Ectodermal cell (in vitro differentiated cells): ENCODE data around the gene PHTF2.
"Not testable (repeated sequence)": the region's sequence is repeated elsewhere in the genome, so short reads cannot be mapped to it uniquely, and the experiment has no call there.

Source experiments
- H3K27ac ChIP-seq: 2 replicates; pipeline ENCODE4 v1.7.0; 2013; ENCODE audit warnings: mild to moderate bottlenecking, low read depth, low read length; ENCODE audit not compliant: insufficient read depth, poor library complexity, severe bottlenecking
- H3K27me3 ChIP-seq: 2 replicates; pipeline ENCODE4 v1.7.0; 2013; ENCODE audit warnings: mild to moderate bottlenecking, low read length; ENCODE audit not compliant: insufficient read depth, control insufficient read depth, poor library complexity, severe bottlenecking
- H3K36me3 ChIP-seq: one replicate; pipeline ENCODE4 v1.7.0; 2013; ENCODE audit warnings: low read length; ENCODE audit not compliant: control insufficient read depth, insufficient read depth
- H3K4me1 ChIP-seq: one replicate; pipeline ENCODE4 v1.7.0; 2013; ENCODE audit warnings: low read length; ENCODE audit not compliant: control insufficient read depth, insufficient read depth
- H3K4me3 ChIP-seq: 2 replicates; pipeline ENCODE4 v1.7.0; 2013; ENCODE audit warnings: low read depth, low read length, control low read depth; ENCODE audit not compliant: insufficient read depth
- H3K9me3 ChIP-seq: 2 replicates; pipeline ENCODE4 v1.7.0; 2013; ENCODE audit warnings: mild to moderate bottlenecking, low read length, moderate library complexity; ENCODE audit not compliant: control insufficient read depth
- WGBS, 2 experiments: methylation state at CpG; one replicate each; pipeline ENCODE4 v1.1.7; 2013; ENCODE audit warnings: missing lambda C conversion rate in 2 of 2; 5-methylcytosine and 5-hydroxymethylcytosine counted together

Gene PHTF2

DNA sequence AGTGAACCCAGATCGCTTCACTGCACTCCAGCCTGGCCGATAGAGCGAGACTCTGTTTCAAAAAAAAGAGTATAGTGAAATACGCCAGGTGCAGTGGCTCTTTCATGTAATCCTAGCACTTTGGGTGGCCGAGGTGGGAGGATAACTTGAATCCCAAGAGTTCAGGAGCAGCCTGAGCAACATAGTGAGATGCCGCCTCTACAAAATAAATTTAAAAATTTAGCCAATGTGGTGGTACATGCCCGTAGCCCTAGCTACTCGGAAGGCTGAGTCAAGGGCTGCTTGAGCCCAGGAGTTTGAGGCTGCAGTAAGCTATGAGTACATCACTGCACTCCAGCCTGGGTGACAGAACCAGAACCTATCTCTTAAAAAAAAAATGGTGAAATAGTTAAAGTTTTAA, 28.3 kb upstream of the PHTF2 start:
- 82 to 86% methylated on average over 8 of the region's 8 CpGs for WGBS, 2 experiments

DNA sequence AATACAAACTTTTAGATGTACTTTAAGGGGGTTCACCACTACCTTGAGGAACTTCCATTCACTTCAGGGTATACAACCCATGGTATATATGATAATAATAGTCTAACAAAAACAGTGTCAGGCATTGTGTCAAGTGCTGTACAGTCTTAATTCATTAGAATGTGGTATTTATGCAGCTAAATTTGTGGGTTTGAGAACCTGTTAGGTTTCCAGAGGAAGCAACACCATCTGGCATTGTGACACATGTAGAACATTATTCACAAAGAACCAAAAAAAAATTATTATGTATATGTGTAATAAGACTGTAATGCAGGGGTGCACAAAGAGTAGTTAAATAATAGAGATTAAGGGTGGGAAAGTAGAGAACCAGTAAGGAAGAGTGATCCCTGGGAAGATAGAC, 26.7 kb upstream of the PHTF2 start:
- H3K4me1 ChIP-seq: no peaks in the 10 kb centered on the region
- no peaks in the 10 kb centered on the region for H3K27me3 ChIP-seq
- no peak overlapping the region for H3K4me3 ChIP-seq
- peaks cover 20% of the 10 kb centered on the region for H3K36me3 ChIP-seq
- no peak overlapping the region for H3K27ac ChIP-seq
- no peaks in the 10 kb centered on the region for H3K9me3 ChIP-seq

More for the DNA sequence above, 28.3 kb upstream of the PHTF2 start:
- no peaks in the 10 kb centered on the region for H3K9me3 ChIP-seq
- no peaks in the 10 kb centered on the region for H3K27me3 ChIP-seq
- H3K27ac ChIP-seq: no peak overlapping the region
- no peaks in the 10 kb centered on the region for H3K4me1 ChIP-seq
- peaks cover 13% of the 10 kb centered on the region for H3K36me3 ChIP-seq
- H3K4me3 ChIP-seq: no peak overlapping the region

DNA sequence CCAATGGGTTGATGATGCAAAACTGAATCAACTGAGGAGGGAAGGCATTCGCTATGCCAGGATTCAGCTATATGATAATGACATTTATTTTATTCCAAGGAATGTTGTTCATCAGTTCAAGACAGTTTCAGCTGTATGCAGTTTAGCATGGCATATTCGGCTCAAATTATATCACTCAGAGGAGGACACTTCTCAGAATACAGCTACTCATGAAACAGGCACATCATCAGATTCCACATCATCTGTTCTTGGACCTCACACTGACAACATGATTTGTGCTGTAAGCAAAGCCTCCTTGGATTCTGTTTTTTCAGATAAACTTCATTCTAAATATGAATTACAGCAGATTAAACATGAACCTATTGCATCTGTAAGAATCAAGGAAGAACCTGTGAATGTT, 20.0 kb upstream of the PHTF2 start:
- Histone ChIP-seq H3K27me3 (no peaks in the 10 kb centered on the region), H3K4me1 (no peaks in the 10 kb centered on the region), H3K36me3 (peaks cover 24% of the 10 kb centered on the region), H3K4me3 (no peak overlapping the region), H3K27ac (peak overlapping the region; percentile 9), H3K9me3 (no peaks in the 10 kb centered on the region)
- 96 to 98% methylated on average over 1 to 2 of the region's 2 CpGs for WGBS, 2 experiments

DNA sequence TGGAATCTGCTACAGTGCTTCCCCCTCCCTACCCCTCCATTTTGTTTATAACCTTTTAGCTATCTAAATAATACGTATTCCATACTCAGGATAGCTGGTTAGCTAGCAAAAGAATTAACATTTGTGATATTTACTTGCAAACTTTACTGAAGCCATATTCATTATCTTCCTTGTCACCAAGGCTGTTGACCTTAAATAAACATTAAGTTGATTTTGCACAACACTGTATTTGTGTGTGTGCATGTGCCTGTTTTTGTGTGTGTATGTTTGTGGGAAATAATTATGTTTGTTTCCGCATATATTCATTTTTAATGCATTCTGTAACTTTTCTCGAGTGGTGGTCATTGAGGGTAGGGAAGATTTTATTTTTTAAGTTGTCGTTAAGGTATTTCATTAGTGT, 16.2 kb upstream of the PHTF2 start:
- H3K9me3 ChIP-seq: no peaks in the 10 kb centered on the region
- no peak overlapping the region for H3K27ac ChIP-seq
- peaks cover 26% of the 10 kb centered on the region for H3K36me3 ChIP-seq
- no peaks in the 10 kb centered on the region for H3K4me1 ChIP-seq
- H3K27me3 ChIP-seq: no peaks in the 10 kb centered on the region
- 95 to 100% methylated on average over 3 to 4 of the region's 4 CpGs for WGBS, 2 experiments
- H3K4me3 ChIP-seq: no peak overlapping the region

DNA sequence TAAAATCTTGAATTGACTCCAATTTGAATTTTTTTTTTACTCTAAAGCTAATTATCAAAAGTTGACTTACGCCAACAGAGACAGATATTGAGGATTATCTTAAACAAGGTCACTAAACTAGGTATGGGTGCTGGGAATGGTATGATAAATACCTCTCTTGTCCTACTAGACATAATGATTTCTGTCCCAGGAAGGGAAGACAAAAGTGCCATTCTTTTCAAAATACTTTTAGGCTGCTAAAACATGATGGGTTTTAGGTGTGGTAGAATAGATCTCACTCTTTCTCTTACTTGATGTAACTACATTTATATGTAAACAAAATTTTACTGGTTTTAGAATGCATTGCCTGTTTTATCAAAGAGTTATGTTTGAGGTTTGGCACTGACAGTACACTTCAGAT, 15.5 kb upstream of the PHTF2 start:
- Histone ChIP-seq H3K27me3 (no peaks in the 10 kb centered on the region), H3K4me1 (no peaks in the 10 kb centered on the region), H3K27ac (no peak overlapping the region), H3K4me3 (no peak overlapping the region), H3K36me3 (peaks cover 26% of the 10 kb centered on the region), H3K9me3 (no peaks in the 10 kb centered on the region)
- WGBS, 2 experiments: 100% methylated on average over 1 of the region's 1 CpG; no CpG with 5 or more reads in 1 of the 2 experiments

DNA sequence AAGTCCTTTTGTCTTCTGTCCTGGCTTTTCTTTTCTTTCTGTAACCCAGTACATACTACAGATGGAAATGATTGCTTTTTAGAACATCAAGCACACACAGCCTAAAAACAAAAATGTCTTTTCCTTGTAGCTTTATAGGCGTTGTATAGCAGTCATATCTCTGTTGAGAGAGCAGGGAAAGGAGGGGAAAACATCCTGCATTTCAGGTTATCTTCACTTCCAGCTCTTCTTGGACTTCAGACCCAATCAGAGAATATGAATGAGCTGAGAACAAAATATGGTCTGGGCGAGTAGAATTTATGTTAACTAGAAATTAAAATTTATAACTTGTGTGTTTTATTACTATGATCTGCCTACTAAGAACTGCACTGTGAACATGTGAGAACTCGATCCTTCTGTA, 15.0 kb upstream of the PHTF2 start:
- no peak overlapping the region for H3K4me3 ChIP-seq
- no peaks in the 10 kb centered on the region for H3K9me3 ChIP-seq
- 91 to 92% methylated on average over 2 to 3 of the region's 3 CpGs for WGBS, 2 experiments
- H3K36me3 ChIP-seq: peaks cover 23% of the 10 kb centered on the region
- H3K27ac ChIP-seq: no peak overlapping the region
- no peaks in the 10 kb centered on the region for H3K4me1 ChIP-seq
- H3K27me3 ChIP-seq: no peaks in the 10 kb centered on the region

DNA sequence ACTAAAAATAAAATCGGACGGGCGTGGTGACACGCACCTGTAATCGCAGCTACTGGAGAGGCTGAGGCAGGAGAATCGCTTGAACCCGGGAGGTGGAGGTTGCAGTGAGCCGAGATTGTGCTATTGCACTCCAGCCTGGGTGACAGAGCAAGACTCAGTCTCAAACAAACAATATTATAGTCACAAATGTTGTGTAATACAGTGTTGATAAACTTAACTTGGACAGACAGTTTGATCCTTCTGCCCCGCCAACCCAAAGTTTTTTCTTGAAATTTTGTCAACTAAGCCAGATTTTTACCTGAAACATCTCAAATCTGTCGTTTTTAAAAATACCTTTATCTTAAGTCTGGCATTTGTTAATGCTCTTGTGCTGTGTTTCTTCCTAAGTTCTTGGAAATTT, 14.1 kb upstream of the PHTF2 start:
- not testable (repeated sequence) for H3K4me1 ChIP-seq
- 94 to 96% methylated on average over 10 of the region's 10 CpGs for whole genome bisulfite sequencing, 2 experiments
- H3K36me3 ChIP-seq: peaks cover 19% of the 10 kb centered on the region

DNA sequence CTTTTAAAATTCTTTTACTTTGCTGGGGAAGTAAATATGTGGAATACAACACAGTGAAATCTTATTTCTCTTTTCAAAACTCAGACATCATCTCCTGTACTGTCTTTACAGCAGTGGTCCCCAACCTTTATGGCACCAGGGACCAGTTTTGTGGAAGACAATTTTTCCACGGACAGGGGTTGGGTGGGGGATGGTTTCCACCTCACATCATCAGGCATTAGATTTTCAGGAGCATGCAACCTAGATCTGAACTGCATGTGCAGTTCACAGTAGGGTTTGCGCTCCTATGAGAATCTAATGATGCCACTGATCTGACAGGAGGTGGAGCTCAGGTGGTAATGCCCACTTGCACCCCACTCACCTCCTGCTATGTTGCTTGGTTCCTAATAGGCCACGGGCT, 12.6 kb upstream of the PHTF2 start:
- Histone ChIP-seq H3K4me1 (no peaks in the 10 kb centered on the region), H3K27ac (no peak overlapping the region), H3K27me3 (no peaks in the 10 kb centered on the region), H3K4me3 (no peak overlapping the region), H3K9me3 (no peaks in the 10 kb centered on the region), H3K36me3 (peaks cover 19% of the 10 kb centered on the region)
- 91 to 95% methylated on average over 3 of the region's 3 CpGs for WGBS, 2 experiments

More for the DNA sequence above, 14.1 kb upstream of the PHTF2 start:
- not testable (repeated sequence) for H3K9me3 ChIP-seq, H3K27me3 ChIP-seq, H3K4me3 ChIP-seq, H3K27ac ChIP-seq

DNA sequence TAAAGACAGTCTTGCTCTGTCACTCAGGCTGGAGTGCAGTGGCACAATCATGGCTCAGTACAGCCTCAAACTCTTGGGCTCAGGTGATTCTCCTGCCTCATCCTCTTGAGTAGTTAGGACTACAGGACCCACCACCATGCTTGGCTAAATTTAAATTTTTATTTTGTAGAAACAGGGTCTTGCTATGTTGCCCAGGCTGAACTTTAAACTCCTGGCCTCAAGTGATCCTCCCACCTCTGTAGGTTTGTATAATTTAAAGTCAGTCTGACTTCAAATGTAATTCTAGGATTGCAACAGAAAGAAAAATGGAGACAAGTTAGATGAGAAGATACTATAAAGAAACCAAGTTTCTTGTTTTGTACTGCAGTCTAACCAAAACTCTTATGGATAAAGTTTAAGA, 11.8 kb upstream of the PHTF2 start:
- Histone ChIP-seq H3K4me1 (no peaks in the 10 kb centered on the region), H3K9me3 (no peaks in the 10 kb centered on the region), H3K27me3 (no peaks in the 10 kb centered on the region), H3K36me3 (peaks cover 19% of the 10 kb centered on the region), H3K4me3 (no peak overlapping the region), H3K27ac (no peak overlapping the region)

DNA sequence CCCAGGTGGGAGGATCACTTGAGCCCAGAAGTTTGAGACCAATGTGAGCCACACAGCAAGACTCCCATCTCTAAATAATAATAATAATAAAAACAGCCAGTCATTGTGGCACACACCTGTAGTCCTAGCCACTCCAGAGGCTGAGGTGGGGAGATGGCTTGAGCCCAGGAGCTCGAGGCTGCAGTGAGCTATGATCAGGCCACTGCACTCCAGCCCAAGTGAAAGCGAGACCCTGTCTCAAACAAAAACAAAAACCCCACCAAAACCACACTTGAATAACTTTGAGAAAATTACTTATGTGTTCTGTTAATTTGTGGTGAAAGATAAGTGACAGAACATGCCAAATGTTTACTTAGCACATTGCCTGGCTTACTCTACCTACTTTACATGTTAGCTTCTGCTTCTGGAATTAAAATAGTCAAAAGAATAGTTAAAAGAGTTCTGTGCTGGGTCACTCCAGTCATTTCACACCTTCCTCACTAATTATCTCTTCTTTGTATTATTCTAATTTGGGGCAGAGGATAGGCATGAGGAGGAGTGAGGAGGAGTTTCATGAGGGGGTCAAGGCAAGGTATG, 10.2 kb upstream of the PHTF2 start:
- Histone ChIP-seq H3K36me3 (peaks cover 19% of the 10 kb centered on the region), H3K27me3 (no peaks in the 10 kb centered on the region), H3K9me3 (no peaks in the 10 kb centered on the region), H3K4me1 (no peaks in the 10 kb centered on the region), H3K4me3 (no peak overlapping the region), H3K27ac (no peak overlapping the region)
- 92 to 100% methylated on average over 1 to 2 of the region's 2 CpGs for WGBS, 2 experiments

DNA sequence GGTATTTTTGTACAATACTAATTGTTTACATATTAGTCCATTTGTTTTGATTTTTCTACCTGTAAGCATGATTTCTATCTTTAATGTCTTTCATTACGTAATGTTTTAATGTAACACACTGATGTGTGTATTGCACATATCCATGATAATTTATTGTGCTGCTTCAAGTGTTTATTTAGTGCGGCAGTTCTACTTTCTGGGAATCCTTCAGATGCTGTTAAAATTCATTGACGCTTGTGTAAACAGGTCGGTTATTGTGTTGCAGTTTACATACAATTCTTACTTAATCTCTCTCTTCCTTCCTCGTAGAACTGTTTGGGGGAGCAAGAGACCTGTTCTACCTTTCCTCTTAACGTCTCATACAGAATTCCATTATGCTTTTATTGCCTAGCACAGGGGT, 7.2 kb upstream of the PHTF2 start:
- no peaks in the 10 kb centered on the region for H3K27me3 ChIP-seq
- no peaks in the 10 kb centered on the region for H3K4me1 ChIP-seq
- H3K27ac ChIP-seq: no peak overlapping the region
- WGBS, 2 experiments: 83 to 86% methylated on average over 6 of the region's 6 CpGs
- peaks cover 3% of the 10 kb centered on the region for H3K36me3 ChIP-seq
- no peaks in the 10 kb centered on the region for H3K9me3 ChIP-seq
- no peak overlapping the region for H3K4me3 ChIP-seq
